Activated B cell treated with CpG ODN at 0.5 μM for 24 hours (primary cell): ENCODE results near the gene NMNAT2. TPM values are rescaled to one million over a fixed set of nuclear protein-coding genes. Genes with fewer than 3 reads are reported as not detected.

Experiments used
- ATAC-seq: fragments of 200-7000 bp; cut with Tn5 transposase; one replicate; pipeline ENCODE4 v1.10.0; 2021; ENCODE audit warnings: low read depth, mild to moderate bottlenecking, moderate library complexity
- CTCF ChIA-PET: fragments of 350-600 bp; sonication (Branson Sonifier 250); formaldehyde crosslinking; loops from one replicate; lab custom pipeline; 2021; ENCODE audit warnings: antibody characterized with exemption; lab: Charles Lee
- POLR2A ChIA-PET: fragments of 350-600 bp; sonication (Branson Sonifier 250); formaldehyde crosslinking; loops from one replicate; lab custom pipeline; 2021; ENCODE audit warnings: antibody characterized with exemption; lab: Charles Lee
- DNase-seq: peaks from one replicate; pipeline ENCODE4 v3.0.0; 2022
- H3K27ac Mint-ChIP-seq: one replicate; pipeline ENCODE4 v1.8.0; 2020; ENCODE audit warnings: mixed read lengths
- H3K27me3 Mint-ChIP-seq: one replicate; pipeline ENCODE4 v1.8.0; 2021; ENCODE audit warnings: mixed read lengths
- H3K36me3 Mint-ChIP-seq: one replicate; pipeline ENCODE4 v1.8.0; 2021; ENCODE audit warnings: low read depth, mixed read lengths
- H3K4me1 Mint-ChIP-seq: one replicate; pipeline ENCODE4 v1.8.0; 2021; ENCODE audit warnings: mixed read lengths
- H3K4me3 Mint-ChIP-seq: one replicate; pipeline ENCODE4 v1.8.0; 2020; ENCODE audit warnings: mild to moderate bottlenecking, mixed read lengths
- H3K9me3 Mint-ChIP-seq: one replicate; pipeline ENCODE4 v1.8.0; 2020; ENCODE audit warnings: mixed read lengths
- intact Hi-C: fragments of 100-400 bp; cut with micrococcal nuclease; formaldehyde crosslinking; loops from one replicate; pipeline ENCODE4 v1.15.1; 2024
- total RNA-seq: library from RNA; stranded (reverse); gene quantifications from 2 replicates; pipeline ENCODE4 v1.2.3, GENCODE V29; 2022
- TF ChIP-seq, protein P1 (sequence below): fragments of 200-600 bp; IDR thresholded peaks from one replicate; pipeline ENCODE4 v1.8.0; 2022; ENCODE audit warnings: antibody characterized with exemption, mild to moderate bottlenecking

Gene NMNAT2
- total RNA-seq, 1 donor from 2014 or later: not detected

DNA sequence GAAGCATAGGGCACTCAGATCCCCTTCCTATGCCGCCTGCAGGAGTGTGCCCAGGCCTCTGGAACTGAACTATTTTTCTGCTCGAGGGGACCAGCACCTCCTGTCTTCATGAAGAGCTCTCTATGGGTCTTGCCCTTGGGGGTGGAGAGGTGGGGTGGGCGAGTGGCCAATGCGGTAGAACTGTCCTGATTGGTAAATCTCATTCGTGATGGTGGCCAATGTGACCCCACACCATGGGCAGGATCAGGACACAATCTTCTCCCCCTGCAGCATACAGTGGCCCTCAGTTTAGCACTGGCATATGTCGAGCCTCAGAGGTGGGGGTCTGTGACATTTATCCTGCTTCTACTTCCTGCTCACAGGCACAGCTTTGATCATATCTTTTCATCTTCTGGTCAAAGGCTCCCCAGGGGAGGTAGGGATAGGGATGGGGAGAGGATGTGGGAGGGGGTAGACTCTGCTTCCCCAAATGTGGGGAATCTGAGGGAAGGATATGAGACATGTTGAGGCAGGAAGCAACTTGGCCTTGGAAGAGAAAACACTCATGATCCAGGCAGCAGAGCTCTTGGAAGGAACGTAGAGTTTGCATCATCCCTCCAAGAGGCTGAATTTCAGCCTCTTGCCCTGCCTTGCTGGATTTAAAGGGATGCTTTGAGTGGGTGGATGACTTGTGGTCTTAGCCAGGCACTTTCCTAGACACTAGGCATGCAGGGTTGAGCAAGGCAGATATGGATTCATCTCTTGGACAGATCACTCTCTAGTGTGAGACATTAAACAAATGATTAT is 150.3 kb downstream of the NMNAT2 start:
- no peaks in the 10 kb centered on the region for H3K9me3 Mint-ChIP-seq
- POLR2A ChIA-PET: no interaction called here

DNA sequence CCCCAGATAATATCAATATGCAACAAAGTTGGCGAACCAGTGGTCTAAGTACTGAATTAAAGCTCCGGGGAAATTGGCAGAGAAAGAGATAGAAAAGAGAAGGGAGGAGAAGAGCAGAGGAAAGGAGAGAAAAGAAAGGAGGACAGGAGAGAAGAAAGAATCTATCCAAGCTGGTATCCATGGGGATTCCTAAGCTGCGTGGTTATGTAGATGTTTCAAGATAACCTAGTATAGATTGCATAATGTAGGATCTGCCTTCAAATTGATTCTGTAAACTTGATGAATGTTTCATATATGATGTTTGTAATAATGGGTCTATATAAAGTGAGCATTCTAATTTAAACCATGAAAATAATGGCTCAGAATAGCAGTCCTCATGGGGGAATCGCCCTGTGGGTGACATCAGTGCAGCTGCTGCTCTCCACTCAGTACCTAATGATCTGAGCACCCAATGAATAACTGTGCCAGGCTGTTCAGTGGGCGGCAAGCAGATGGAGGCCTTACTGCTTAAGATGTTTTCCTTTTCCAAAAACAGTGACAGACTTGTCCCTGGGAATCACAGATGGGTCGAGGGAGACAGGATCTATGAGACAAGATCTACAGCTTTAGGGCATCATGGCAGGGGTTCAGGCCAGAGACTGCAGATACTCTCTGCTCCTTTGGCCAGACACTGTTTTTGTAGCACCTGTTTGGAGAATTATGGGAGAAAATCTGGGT is 154.1 kb downstream of the NMNAT2 start:
- no peaks in the 10 kb centered on the region for H3K4me1 Mint-ChIP-seq
- no peak for ATAC-seq
- H3K36me3 Mint-ChIP-seq: no peaks in the 10 kb centered on the region
- ChIA-PET POLR2A (no interaction called here), CTCF (no interaction called here)
- H3K4me3 Mint-ChIP-seq: no peak overlapping the region
- H3K27ac Mint-ChIP-seq: no peak overlapping the region
- DNase-seq: no peak
- H3K9me3 Mint-ChIP-seq: no peaks in the 10 kb centered on the region
- TF ChIP-seq, protein P1, sequence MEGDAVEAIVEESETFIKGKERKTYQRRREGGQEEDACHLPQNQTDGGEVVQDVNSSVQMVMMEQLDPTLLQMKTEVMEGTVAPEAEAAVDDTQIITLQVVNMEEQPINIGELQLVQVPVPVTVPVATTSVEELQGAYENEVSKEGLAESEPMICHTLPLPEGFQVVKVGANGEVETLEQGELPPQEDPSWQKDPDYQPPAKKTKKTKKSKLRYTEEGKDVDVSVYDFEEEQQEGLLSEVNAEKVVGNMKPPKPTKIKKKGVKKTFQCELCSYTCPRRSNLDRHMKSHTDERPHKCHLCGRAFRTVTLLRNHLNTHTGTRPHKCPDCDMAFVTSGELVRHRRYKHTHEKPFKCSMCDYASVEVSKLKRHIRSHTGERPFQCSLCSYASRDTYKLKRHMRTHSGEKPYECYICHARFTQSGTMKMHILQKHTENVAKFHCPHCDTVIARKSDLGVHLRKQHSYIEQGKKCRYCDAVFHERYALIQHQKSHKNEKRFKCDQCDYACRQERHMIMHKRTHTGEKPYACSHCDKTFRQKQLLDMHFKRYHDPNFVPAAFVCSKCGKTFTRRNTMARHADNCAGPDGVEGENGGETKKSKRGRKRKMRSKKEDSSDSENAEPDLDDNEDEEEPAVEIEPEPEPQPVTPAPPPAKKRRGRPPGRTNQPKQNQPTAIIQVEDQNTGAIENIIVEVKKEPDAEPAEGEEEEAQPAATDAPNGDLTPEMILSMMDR: no peak
- peaks cover 50% of the 10 kb centered on the region for H3K27me3 Mint-ChIP-seq
- intact Hi-C loops: no loop called here

More for the DNA sequence above, 150.3 kb downstream of the NMNAT2 start:
- no peaks in the 10 kb centered on the region for H3K36me3 Mint-ChIP-seq
- intact Hi-C loops: no loop called here
- no peak overlapping the region for H3K4me3 Mint-ChIP-seq
- CTCF ChIA-PET: no interaction called here
- ATAC-seq: no peak
- DNase-seq: no peak
- H3K27ac Mint-ChIP-seq: no peak overlapping the region
- TF ChIP-seq, protein P1: no peak
- H3K4me1 Mint-ChIP-seq: no peaks in the 10 kb centered on the region
- peaks cover 35% of the 10 kb centered on the region for H3K27me3 Mint-ChIP-seq

DNA sequence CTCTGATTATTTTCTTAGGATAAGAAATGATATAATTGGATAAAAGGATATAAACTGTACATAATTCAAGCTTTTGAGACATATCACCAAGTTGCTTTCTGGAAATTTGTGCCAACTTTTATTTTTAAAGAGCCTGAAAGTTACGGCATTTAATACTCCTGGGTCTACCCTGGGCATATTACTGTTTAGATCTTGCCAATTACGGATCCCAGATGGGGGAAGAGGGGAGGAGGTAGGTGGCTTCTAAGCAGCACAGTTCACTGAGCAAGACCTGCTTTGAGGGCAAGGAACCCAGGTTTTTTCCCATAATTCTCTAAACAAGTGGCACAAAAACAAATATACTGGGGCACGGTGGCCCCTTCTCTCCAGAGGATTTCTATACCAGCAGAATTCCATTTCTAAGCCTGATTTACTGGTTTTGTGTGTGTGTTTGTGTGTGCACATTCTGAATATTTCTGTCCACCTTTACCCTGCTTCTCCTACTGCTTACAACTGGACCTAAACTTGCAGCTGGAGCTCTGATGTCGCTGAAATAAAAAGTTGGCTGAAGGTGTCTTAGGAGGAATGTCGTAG is 155.5 kb downstream of the NMNAT2 start:
- ChIA-PET CTCF (no interaction called here), POLR2A (no interaction called here)
- no peak for DNase-seq
- no peak overlapping the region for H3K27ac Mint-ChIP-seq
- H3K27me3 Mint-ChIP-seq: peaks cover 51% of the 10 kb centered on the region
- intact Hi-C loops: no loop called here
- TF ChIP-seq, protein P1: no peak
- no peak overlapping the region for H3K4me3 Mint-ChIP-seq
- no peaks in the 10 kb centered on the region for H3K36me3 Mint-ChIP-seq
- H3K4me1 Mint-ChIP-seq: no peaks in the 10 kb centered on the region
- ATAC-seq: no peak
- no peaks in the 10 kb centered on the region for H3K9me3 Mint-ChIP-seq

DNA sequence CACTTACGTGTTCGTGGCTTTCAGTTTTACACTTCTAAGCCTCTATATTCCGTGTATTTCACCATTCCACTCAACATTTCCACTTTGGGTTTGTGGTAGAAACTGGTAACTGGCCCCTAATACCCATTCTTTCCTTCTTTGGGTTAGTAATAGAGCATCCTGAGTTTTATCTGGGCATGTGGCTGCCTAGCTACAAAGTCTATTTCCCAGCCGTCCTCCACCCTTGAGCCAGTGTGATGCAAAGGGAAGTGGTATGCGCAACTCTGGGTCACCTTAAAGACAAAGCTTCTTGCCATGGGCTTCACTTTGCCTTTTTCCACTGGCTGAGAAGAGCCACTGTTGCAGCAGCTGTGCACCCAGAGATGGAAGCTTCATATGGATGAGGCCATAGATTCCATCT is 158.3 kb downstream of the NMNAT2 start:
- peaks cover 45% of the 10 kb centered on the region for H3K27me3 Mint-ChIP-seq
- TF ChIP-seq, protein P1: no peak
- DNase-seq (no peak), ATAC-seq (no peak)
- no peak overlapping the region for H3K4me3 Mint-ChIP-seq
- no peaks in the 10 kb centered on the region for H3K36me3 Mint-ChIP-seq
- H3K27ac Mint-ChIP-seq: no peak overlapping the region
- POLR2A ChIA-PET: no interaction called here
- no peaks in the 10 kb centered on the region for H3K4me1 Mint-ChIP-seq
- H3K9me3 Mint-ChIP-seq: no peaks in the 10 kb centered on the region
- CTCF ChIA-PET: no interaction called here
- intact Hi-C loops: no loop called here

DNA sequence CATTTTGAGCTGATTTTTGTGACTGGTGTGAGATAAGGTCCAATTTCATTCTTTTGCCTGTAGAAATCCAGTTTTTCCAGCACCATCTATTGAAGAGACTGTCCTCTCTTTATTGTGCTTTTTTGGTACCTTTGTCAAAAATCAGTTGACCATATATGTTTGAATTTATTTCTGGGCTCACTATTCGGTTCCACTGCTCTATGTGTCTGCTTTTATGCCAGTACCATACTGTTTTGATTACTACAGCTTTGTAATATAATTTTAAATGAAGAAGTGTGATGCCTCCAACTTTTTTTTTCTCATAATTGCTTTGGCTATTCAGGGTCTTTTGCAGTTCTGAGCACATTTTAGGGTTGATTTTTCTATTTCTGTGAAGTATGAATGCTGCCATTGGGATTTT is 163.1 kb downstream of the NMNAT2 start:
- ATAC-seq (no peak), DNase-seq (no peak)
- Mint-ChIP-seq H3K4me1 (no peaks in the 10 kb centered on the region), H3K9me3 (no peaks in the 10 kb centered on the region), H3K36me3 (no peaks in the 10 kb centered on the region), H3K27me3 (peaks cover 28% of the 10 kb centered on the region), H3K27ac (no peak overlapping the region), H3K4me3 (no peak overlapping the region)
- intact Hi-C loops: no loop called here
- CTCF ChIA-PET: no interaction called here
- POLR2A ChIA-PET: no interaction called here
- TF ChIP-seq, protein P1: no peak
